GM18526 (cell line): ENCODE data around the gene RRP1.
A peak's percentile ranks its signal among the peaks of the same experiment; 100 is the strongest.

Source experiments
- POLR2A ChIP-seq: IDR thresholded peaks from 3 replicates; pipeline ENCODE4 v1.6.1; 2011; ENCODE audit not compliant: insufficient read length; ENCODE audit errors: extremely low read depth

Gene RRP1

GRCh38 chr21:43801006-43801783, 11.8 kb downstream of the RRP1 start:
- TF ChIP-seq POLR2A, result no peak

- TF ChIP-seq POLR2A, result no peak
Measured at GRCh38 chr21:43802713-43803313, 13.4 kb downstream of the RRP1 start.

- no peak for TF ChIP-seq POLR2A
Measured at GRCh38 chr21:43803558-43804300, 14.4 kb downstream of the RRP1 start.

- TF ChIP-seq POLR2A, result peak; percentile 29
Measured at GRCh38 chr21:43805275-43805800, 16.0 kb downstream of the RRP1 start.

- peak; percentile 1 for TF ChIP-seq POLR2A
Measured at GRCh38 chr21:43806017-43806710, 16.8 kb downstream of the RRP1 start.

GRCh38 chr21:43808367-43808766, 19.0 kb downstream of the RRP1 start:
- no peak for TF ChIP-seq POLR2A

GRCh38 chr21:43808832-43809251, 19.5 kb downstream of the RRP1 start:
- no peak for TF ChIP-seq POLR2A

GRCh38 chr21:43809346-43809799, 20.0 kb downstream of the RRP1 start:
- no peak for TF ChIP-seq POLR2A

- TF ChIP-seq POLR2A, result no peak
Measured at GRCh38 chr21:43809853-43810504, 20.6 kb downstream of the RRP1 start.

- TF ChIP-seq POLR2A, result no peak
Measured at GRCh38 chr21:43810505-43811261, 21.3 kb downstream of the RRP1 start.

- TF ChIP-seq POLR2A, result no peak
Measured at GRCh38 chr21:43811262-43812105, 22.1 kb downstream of the RRP1 start.

- TF ChIP-seq POLR2A, result no peak
Measured at GRCh38 chr21:43812139-43812821, 22.9 kb downstream of the RRP1 start.
